GM19467 (cell line): ENCODE data around the gene ERG28.
"Not testable (repeated sequence)": the region's sequence is repeated elsewhere in the genome, so short reads cannot be mapped to it uniquely, and the experiment has no call there.

Experiments used
- ATAC-seq: cut with Tn5 transposase; IDR thresholded peaks from one replicate; pipeline ENCODE4 v1.9.1; 2021; ENCODE audit warnings: mild to moderate bottlenecking, moderate library complexity; ENCODE audit not compliant: unreplicated experiment

The ERG28 gene

GRCh38 chr14:75626863-75627262 lies 33.8 kb downstream of the ERG28 start:
- ATAC-seq = no peak

DNA sequence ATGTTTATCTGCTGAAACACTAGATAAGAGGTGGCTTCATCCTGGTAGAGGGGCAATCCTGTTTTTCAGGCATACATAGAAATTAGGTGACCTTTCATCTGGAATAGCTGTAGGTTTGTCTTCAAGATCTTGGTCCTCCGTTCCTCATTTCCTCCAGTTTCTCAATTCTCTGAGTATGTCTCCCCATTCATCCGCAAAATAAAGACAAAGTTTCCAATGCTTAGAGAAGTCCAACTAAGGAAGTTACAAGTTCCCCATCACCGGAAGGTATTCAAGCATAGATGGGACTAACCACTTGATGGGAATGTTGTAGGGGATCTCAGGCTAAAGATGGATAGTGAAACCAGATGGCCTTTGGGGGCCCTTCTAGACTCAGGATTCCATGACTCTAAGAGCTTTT lies 34.3 kb downstream of the ERG28 start:
- ATAC-seq = no peak

DNA sequence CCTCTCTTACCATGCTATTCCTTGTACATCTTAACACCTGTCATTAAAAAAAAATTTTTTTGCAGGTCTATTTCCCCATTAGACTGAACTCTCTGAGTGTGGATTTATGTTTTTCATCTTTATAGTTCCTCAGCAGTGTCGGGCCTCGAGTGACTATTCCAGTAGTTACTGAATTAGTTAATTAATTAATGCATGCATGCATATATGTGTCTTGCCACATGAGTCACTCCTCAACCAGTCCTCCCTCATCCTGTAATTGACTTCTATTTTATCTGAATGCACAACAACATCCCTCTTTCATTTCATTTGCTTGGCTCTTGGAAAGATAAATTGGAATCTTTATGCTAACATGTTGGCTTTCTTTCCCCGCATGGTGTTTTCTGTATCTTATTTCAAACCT lies 35.6 kb downstream of the ERG28 start:
- ATAC-seq = no peak

GRCh38 chr14:75619548-75619947 lies 41.1 kb downstream of the ERG28 start:
- ATAC-seq = no peak

DNA sequence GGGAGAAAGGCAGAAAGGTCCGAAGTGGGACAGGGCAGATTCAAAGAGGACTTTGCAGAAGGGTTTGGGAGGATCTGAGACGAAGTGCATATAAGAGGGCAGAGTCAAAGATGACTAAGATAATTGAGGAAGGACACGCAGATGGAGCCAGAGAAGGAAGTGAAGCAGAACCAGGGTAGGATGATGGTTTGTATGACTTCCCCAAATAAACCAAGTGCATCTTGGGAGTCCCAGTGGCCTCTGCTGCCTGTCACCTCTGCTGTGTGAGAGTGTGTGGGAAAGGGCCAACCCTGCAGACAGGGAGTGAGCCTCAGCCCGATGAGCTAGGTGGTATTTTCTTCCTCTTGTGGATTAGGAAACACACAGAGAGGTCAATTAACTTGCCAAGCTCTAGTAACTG lies 45.5 kb downstream of the ERG28 start:
- no peak for ATAC-seq

DNA sequence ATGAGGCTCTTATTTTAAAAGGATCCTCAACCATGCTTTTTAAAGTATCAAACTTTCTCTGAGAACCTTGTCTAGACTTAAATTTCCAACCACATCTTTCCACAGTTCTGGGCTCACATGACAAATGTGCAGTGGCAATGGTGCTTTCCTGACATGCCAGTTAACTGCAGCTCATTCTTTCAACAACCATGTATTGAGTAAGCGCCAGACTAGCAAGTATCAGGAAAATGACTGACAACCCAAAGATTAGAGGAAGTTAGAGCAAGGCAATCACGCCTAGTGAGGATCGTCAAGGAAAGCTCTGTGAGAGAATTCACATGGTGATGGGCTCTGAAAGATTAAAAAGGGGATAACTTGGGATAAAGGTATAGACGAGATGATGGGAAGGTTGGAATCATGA lies 46.5 kb downstream of the ERG28 start:
- ATAC-seq = no peak

DNA sequence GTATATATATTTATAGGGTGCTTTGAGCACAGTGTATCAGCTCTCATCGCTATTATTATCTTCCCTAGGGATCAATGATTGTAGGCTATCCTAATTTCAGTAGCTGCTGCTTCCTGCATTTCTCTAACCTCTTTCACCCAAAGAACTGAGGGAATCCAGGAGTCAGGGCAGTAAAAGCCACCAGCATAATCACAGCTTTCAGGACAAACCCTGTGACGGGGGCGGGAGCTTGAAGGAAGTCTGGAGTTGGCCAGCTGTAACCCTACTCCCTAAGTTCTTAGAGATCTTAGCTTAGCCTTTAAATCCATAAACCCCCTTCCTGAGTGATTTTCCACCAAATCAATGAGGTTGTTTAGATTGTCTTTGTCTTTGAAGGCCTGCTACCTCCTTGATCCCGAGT lies 48.5 kb downstream of the ERG28 start:
- no peak for ATAC-seq

DNA sequence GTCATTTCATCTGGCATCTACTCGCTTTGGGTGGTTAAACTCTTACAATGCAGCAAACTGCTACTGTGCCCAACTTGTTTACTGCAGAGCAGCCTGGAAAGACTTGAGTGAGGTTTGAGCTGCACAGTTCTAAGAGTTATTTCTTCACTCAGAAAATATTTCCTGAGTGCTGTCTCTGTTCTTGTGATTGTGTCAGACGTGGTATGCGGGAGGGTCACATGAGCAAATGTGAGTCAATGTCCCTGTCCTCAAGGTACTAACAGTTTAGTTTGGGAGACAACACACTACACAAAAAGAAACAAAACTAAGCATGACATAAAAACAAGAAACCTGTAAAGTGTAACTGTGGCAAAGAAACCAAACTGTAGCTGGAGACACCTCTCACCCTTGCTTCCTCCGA lies 49.8 kb downstream of the ERG28 start:
- no peak for ATAC-seq

GRCh38 chr14:75609606-75610475 lies 50.8 kb downstream of the ERG28 start:
- ATAC-seq = no peak

DNA sequence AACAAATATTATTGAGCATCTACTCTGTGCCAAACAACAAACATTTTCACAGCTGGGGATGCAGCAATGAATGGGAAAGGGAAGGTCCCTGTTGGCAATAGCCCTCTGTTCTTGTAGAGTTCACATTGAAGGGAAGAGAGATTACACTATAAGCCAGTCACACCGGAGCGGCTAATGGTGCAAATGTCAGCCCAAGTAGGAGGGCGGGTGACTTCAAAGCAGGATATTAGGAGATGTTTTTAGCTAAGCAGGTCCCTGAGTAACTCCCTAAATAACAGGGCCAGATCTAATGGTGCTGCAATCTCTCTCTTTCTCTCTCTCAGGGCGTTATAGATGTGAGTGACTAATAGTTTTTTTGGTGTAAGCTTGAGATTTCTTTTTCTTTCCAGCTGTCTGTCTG lies 51.6 kb downstream of the ERG28 start:
- no peak for ATAC-seq

DNA sequence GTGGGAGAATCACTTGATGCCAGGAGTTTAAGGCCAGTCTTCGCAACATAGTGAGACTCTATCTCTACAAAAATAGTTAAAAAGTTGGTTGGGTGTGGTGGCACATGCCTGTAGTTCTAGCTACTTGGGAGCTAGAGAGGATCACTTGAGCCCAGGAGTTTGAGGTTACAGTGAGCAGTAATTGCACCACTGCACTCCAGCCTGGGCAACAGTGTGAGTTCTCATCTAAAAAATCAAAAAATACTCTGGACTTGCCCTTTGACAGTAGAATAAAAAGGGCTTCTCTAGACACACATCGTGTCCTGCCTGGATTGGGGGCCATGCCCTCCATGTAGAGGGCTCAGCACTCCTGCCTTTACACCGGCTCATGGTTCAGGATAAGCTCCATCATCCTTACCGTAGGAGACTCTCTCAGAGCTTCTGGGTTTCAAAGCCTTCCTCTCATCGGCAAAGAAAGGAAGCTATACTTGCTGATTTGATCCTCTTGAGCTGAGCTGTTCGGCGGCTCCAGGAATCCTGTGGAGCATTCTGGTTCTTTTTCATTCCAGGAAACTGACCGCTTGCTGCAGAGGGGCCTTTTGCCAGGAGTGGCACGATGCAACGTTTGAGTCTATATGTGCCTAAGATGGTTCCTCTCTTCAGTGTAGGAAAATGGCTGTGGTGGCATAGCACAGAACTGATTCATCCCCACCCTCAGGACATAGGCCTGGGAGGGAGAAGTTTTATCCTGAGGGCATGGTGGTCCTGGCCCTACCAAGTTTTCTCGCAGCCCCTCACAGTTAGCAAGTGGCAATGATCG lies 52.6 kb downstream of the ERG28 start:
- no peak for ATAC-seq

DNA sequence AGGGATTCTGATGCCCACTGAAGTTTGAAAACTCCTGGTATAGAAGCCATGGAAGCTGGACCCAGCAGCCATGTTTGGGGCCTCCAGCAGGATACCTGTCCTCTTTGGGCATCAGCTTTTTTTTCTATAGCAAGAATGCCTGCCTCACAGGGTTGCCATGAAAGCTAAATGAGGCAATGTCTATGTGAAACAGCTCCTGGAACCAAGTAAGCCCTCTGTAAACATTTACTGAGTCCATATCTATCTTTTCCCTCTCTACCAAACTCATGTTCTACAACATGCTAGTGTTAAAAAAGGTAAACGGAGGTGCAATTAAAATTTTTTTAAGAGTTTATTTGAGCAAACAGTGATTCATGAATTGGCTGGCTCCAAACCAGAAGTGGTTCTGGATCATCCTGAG lies 53.6 kb downstream of the ERG28 start:
- ATAC-seq = no peak

GRCh38 chr14:75605916-75606315 lies 54.8 kb downstream of the ERG28 start:
- no peak for ATAC-seq

DNA sequence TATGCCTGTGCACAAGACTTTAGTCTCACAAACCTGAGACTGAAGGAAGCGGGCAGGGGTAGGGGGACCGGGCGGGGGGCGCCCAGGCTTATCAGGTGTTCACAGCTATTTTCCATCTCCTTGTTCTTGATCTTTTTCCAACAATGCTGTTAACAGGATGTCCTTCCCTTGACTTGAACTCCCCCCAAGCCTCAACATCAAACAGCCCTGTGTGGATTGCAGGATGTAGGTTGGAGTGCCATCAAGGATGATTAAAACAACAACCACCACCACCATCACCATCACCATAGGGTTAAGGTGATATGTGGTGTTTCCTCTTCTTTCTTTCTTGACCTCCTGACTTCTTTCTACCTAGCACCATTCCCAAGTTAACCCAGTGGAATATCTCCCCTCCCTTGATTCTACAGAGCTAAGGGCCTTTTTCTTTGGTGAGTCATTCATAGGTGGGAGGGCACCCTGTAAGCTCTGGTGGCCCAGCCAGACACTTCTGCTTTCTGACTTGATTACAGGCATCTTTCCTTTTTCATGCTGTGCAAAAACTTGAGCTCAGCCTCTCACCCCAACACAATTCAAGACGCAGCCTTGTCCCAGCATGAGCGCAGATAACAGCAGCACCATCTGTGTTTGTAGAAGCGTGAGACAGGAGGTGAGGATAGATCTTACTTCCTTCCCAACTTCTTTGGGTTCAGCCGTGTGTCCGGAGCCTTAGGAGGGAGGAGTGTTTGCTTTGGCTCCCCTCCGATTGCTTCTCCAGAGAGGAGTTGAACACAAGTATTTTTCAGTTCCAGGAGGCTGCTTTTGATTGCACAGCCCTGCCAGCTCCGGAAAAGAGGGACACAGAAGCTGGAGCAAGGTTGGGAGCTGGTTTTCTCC lies 55.5 kb downstream of the ERG28 start:
- no peak for ATAC-seq

- no peak for ATAC-seq
Measured at GRCh38 chr14:75602503-75602902, 58.2 kb downstream of the ERG28 start.

GRCh38 chr14:75601061-75601460 lies 59.6 kb downstream of the ERG28 start:
- ATAC-seq = not testable (repeated sequence)

- ATAC-seq = not testable (repeated sequence)
Measured at GRCh38 chr14:75600100-75600499, 60.6 kb downstream of the ERG28 start.
